ENCODE measurements around the gene SARS1.
"Not testable (repeated sequence)": the region's sequence is repeated elsewhere in the genome, so short reads cannot be mapped to it uniquely, and the experiment has no call there.

The SARS1 gene

GRCh38 chr1:109275706-109276345 is 62.1 kb downstream of the SARS1 start:
- no peak for DNase-seq (ENCODE audit: low read depth in 2 of 2)

GRCh38 chr1:109277434-109278204 is 63.9 kb downstream of the SARS1 start:
- DNase-seq (ENCODE audit: low read depth in 2 of 2), result peak; percentile 41 to 60

GRCh38 chr1:109279615-109280278 is 66.0 kb downstream of the SARS1 start:
- DNase-seq (ENCODE audit: low read depth in 2 of 2), result no peak

- DNase-seq (ENCODE audit: low read depth in 2 of 2), result no peak
These were observed 67.1 kb downstream of the SARS1 start for GRCh38 chr1:109280862-109281261.

- no peak for DNase-seq (ENCODE audit: low read depth in 2 of 2)
These were observed 68.2 kb downstream of the SARS1 start for GRCh38 chr1:109281680-109282496.

- no peak for DNase-seq (ENCODE audit: low read depth in 2 of 2)
These were observed 68.8 kb downstream of the SARS1 start for GRCh38 chr1:109282497-109282951.

GRCh38 chr1:109282952-109283747 is 69.4 kb downstream of the SARS1 start, which contains the start of gene PSRC1:
TSS of gene PSRC1 (minus strand) at chr1:109283145.
- peak; percentile 82 to 84 for DNase-seq (ENCODE audit: low read depth in 2 of 2)

- no peak for DNase-seq (ENCODE audit: low read depth in 2 of 2)
These were observed 70.3 kb downstream of the SARS1 start for GRCh38 chr1:109283748-109284600.

- not testable (repeated sequence) for DNase-seq (ENCODE audit: low read depth in 2 of 2)
These were observed 73.0 kb downstream of the SARS1 start for GRCh38 chr1:109286762-109287161.
